Measurements from ENCODE around the gene TP53.

Gene TP53

DNA sequence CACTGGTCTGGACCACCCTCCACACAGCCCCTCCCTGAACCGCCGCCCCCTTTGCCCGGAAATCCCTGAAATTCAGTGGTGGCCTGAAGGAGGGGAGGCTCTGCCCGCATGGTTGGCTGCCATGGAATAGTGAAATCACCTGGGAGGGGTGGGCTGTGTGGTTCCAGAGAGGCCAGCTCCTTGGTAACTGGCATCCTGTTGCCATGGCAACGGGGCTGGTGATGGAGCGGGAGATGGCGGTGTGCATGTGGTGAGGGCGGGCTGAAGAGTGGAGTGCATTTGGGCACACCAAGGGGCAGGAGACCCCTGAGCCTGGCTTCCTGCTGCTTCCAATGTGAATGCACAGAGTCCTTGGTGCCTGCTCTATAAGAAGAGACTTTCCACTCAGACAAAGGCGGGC is 20.2 kb upstream of the TP53 start:
- DNase-seq (ENCODE audit: low spot score), result no peak
- FAIRE-seq, result no peak

DNA sequence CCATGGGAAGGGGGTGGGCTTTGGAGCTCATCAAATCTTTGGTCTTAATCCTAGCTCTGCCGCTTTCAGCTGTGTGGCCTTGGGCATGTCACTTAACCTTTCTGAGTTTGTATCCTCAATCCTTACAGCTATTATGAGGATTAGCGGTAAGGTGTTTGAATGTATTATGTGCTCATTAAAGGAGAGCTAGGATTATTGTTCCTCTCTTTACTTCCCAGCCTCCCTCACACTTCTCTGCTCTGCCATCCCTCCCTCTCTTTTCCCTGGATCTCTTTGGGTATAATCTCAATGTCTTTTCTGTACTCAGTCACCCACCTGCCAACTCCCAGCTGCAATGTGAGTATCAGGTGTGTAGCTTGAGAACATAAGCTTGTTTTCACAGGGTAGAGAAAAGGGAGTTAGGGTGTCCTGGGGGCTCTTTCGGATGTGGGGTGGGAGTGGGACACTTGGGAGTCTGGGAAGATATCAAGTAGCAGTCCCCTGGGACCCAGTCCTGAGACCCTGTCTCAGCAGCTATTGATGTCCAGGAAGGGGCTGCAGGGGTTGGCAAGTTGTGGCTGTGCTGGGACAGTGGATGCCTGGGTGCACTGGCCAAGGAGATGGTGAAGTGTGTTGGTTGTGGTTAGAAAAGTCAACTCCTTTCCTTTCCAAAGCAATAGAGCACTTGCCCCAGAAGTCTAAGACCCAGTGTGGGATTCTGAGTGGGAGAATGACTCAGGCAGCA is 19.5 kb upstream of the TP53 start:
- DNase-seq (ENCODE audit: low spot score) (no peak), FAIRE-seq (no peak)

DNA sequence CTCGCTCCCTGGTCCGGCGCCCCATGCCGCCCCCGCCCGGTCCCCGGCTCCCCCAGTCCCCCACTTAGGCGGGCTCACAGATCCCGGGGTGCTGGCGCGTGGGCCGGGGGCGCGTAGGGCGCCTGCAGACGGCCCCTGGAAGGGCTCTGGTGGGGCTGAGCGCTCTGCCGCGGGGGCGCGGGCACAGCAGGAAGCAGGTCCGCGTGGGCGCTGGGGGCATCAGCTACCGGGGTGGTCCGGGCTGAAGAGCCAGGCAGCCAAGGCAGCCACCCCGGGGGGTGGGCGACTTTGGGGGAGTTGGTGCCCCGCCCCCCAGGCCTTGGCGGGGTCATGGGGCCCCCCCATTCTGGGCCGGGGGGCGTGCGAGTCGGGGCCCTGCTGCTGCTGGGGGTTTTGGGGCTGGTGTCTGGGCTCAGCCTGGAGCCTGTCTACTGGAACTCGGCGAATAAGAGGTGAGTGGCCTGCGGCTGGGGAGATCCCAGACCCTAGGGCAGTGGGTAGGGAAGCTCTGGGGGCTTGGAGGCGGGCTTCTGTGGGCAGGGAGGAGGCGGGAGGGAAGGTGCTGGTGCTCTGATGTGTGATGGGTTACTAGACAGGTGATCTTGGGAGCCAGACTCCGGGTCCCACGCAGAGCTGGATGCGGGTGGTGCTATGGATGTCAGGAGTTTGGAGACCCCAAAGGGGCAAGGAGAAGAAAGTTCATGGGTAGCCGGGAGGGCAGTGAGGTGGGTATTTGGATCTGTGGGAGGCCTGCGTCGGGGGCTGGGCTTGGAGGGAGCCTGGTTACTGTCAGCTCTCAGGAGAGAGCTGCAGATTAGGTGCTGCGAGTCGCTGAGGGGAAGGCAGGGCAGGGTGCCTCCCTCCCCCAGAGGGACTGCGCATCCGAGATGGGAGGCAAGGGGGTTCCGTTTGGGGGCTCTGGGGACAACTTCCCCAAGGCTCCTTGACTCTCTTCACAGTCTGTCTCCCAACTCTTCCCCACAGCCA is 18.3 kb upstream of the TP53 start:
- no peak for DNase-seq (ENCODE audit: low spot score)
- FAIRE-seq, result no peak

DNA sequence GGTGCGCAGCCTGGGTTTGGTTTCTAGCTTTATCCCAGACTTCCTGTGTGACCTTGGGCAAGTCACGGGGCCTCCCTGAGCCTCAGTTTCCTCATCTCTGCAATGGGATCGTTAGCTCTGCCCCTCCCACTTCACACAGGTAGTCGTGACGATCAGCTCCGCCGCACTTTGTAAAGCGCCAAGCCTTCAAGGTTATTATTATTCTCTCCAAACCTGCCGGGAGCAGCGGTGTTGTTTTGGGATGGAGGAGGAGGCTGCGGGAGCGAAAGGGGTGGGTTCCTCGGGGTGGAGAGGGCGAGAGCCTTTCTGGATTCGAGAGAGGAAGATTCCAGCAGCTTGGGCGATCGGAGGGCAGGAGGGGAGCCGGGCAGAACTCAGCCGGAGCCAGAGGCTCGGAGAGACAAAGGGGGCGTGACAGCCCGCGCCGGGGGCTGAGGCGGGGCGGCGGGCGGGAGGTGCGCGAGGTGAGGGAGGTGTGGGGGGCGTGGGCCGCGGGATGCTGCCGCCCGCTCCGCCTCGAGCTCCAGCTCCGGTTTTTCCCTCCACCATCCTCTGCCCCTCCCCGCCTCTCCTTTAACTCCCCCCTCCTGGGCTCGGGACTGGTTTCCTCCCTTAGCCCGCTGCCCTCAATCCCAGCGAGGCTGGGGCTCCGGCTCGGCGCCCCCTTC is 17.4 kb upstream of the TP53 start, which contains the start of gene EFNB3:
Gene EFNB3 (plus strand): TSS at position 602 of the 668 bp plus-strand sequence. CDS start 397 bp downstream, outside the sequence.
- peak; percentile 57 for DNase-seq (ENCODE audit: low spot score)
- FAIRE-seq, result no peak

DNA sequence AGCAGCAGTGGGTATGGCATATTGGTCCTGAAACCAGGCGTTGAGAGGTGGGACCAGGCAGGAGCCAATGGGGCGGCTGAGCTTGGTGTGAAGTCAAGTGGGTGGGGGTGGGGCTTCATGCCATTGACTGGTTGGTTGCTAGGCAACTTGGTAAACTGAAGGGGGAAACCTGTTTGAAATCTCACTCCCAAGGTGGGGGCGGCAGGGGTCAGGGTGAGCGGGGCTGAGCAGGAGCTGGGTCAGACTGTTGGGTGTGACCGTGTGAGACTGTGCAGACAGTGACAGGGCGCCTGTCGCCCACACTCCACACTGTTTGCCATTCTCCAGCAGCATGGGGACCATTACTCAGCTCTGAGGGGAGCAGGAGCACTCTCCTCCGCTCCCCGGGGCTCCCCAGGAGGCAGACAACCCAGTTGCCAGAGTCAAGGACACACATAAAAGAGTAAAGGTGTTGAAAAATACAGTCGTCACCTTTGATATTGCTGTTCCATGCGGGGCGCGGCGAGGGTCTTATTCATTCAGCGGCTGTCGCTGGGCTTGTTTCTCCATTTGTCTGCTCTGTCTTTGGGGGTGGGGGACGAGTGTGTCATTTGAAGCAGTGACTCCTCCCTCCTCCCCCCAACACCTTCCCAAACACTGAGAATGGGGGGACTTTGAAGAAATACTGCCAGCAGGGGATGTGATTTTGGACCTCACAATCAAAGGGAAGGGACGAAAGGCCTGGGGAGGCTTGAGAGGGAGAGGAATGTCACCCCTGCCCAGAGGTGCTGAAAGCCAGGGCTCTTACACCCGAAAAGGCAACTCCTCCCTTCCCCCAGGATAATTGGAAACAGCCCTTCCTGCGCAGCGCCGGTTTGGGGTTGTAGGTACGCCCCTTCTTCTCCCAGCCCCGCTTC is 16.5 kb upstream of the TP53 start:
- FAIRE-seq (no peak), DNase-seq (ENCODE audit: low spot score) (no peak)

DNA sequence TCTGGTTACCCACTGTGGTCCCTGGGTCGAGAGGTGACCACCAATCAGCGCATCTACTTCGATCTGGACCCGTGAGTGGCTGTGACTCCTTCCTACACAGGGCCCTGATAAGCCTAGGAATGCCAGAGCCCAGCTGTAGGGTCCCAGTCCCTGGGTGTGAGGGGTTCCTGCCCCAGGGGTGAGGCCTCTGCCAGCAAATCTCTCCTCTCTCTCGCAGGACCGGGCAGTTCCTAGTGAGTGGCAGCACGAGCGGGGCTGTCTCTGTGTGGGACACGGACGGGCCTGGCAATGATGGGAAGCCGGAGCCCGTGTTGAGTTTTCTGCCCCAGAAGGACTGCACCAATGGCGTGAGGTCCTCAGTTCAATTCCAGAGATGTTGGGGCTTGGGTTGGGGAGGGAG is 15.5 kb upstream of the TP53 start:
- DNase-seq (ENCODE audit: low spot score) (no peak), FAIRE-seq (no peak)

DNA sequence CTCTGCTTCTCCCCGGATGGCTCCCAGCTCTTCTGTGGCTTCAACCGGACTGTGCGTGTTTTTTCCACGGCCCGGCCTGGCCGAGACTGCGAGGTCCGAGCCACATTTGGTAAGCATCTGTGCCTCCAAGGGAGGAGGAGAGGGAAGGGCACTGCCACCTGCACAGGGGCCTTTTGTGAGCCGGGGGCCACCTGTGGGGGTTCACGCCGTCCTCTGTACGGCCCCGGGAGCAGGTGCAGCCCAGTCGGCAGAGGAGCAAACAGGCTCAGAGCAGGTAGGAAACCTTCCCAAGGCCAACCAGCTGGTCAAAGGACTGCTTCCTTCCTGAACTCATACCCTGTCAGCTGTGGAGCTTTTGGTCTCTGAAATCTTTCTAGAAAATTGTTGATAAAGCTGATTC is 14.4 kb upstream of the TP53 start:
- no peak for DNase-seq (ENCODE audit: low spot score)
- FAIRE-seq, result no peak

DNA sequence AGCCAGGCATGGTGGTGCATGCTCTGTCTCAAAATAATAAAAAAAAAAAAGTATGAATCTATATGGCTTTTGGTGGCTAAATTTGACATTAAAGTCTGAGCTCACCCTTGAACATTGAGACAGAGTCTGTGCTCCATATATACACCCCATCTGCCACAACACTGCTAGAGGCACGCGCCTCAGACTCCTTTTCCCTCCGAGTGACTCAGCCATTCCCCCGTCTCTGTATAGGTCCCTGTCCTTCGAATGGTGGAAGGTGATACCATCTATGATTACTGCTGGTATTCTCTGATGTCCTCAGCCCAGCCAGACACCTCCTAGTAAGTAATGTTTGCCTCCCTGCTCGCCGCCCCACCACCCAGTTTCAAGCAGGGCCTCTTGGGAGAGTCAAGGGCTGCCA is 13.2 kb upstream of the TP53 start:
- no peak for FAIRE-seq
- DNase-seq (ENCODE audit: low spot score), result no peak

DNA sequence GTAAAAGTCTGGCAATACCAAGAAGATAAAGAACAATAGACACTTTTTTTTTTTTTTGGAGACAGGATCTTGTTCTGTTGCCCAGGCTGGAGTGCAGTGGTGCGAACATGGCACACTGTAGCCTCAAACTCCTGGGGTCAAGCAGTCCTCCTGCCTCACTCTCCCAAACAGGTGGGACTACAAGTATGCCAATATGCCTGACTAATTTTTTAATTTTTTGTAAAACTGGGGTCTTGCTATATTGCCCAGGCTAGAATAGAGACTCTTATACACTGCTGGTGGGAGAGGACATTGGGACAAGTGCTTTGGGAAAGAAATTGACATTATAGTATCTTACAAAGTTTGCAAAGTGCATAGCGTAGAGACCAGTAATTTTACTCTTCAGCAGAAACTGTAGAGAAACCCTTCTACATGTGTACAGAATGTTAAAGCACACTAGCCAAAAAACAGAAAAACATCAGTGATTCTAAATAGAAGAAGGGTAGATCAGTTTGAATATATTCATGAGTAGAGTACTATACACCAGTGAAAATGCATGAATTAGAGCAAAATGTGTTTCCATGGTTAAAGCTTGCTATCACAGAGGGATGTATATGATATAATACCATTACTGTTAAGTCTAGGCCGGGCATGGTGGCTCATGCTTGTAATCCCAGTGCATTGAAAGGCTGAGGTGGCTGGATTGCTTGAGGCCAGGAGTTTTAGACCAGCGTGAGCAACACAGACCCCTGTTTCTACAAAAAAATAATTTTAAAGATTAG is 10.7 kb upstream of the TP53 start:
- DNase-seq (ENCODE audit: low spot score) (no peak), FAIRE-seq (no peak)

DNA sequence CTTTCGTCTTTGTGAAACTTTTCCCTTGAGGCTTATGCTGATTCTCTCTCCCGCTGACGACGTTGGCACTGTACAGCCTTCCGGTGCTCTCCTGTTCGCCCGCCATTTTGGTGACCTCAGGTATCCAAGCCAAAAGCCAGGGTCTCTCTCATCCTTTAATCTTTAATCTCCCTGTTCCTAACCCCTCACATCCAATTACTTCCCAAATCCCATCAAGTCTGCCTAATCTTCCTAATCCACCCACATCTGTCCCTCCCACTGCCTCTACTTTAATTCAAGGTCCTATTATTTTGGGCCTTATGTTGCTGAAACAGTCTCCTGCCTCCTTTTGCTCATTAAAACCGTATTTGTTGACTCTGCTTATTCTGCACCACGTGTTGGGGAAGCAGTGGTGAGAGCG is 8.3 kb upstream of the TP53 start:
- no peak for FAIRE-seq

DNA sequence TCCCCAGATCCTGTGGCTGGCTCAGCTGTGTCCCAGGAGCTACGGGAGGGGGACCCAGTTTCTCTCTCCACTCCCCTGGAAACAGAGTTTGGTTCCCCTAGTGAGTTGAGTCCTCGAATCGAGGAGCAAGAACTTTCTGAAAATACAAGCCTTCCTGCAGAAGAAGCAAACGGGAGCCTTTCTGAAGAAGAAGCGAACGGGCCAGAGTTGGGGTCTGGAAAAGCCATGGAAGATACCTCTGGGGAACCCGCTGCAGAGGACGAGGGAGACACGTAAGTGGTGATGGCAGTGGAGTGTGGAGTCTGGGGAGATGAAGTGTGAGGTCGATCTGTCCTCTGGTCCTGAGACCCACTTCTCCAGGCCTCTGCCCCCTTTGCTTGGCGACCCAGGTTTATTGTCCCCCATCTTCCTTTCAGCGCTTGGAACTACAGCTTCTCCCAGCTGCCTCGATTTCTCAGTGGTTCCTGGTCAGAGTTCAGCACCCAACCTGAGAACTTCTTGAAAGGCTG is 1.6 kb upstream of the TP53 start:
- FAIRE-seq, result no peak
- no peak for DNase-seq (ENCODE audit: low spot score)

More for the DNA sequence above, 8.3 kb upstream of the TP53 start:
- no peak for DNase-seq (ENCODE audit: low spot score)

DNA sequence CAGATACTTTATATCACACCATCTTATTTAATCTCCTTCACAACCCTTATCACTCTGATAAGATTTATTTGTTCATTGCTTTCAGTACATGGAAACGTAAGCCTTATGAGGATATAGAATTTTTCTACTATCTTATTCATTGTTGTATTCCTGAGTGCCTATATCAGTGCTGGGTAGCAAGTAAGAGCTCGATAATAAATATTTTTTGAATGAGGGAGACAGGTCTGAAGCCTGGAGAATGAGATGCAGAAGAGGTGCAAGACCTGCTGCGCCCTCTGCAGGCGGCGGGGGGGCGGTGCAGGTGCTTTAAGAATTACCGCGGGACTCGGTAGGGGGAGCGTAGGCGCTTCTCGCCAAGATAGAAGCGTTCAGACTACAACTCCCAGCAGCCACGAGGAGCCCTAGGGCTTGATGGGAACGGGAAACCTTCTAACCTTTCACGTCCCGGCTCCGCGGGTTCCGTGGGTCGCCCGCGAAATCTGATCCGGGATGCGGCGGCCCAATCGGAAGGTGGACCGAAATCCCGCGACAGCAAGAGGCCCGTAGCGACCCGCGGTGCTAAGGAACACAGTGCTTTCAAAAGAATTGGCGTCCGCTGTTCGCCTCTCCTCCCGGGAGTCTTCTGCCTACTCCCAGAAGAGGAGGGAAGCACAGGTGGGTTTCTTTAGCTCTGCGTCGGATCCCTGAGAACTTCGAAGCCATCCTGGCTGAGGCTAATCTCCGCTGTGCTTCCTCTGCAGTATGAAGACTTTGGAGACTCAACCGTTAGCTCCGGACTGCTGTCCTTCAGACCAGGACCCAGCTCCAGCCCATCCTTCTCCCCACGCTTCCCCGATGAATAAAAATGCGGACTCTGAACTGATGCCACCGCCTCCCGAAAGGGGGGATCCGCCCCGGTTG is 868 bp upstream of the TP53 start, which contains the start of gene WRAP53:
Gene WRAP53 (plus strand): TSS at position 570 of the 900 bp plus-strand sequence. CDS start 172 bp downstream, at position 742.
- peak; percentile 92 for DNase-seq (ENCODE audit: low spot score)
- FAIRE-seq, result no peak

DNA sequence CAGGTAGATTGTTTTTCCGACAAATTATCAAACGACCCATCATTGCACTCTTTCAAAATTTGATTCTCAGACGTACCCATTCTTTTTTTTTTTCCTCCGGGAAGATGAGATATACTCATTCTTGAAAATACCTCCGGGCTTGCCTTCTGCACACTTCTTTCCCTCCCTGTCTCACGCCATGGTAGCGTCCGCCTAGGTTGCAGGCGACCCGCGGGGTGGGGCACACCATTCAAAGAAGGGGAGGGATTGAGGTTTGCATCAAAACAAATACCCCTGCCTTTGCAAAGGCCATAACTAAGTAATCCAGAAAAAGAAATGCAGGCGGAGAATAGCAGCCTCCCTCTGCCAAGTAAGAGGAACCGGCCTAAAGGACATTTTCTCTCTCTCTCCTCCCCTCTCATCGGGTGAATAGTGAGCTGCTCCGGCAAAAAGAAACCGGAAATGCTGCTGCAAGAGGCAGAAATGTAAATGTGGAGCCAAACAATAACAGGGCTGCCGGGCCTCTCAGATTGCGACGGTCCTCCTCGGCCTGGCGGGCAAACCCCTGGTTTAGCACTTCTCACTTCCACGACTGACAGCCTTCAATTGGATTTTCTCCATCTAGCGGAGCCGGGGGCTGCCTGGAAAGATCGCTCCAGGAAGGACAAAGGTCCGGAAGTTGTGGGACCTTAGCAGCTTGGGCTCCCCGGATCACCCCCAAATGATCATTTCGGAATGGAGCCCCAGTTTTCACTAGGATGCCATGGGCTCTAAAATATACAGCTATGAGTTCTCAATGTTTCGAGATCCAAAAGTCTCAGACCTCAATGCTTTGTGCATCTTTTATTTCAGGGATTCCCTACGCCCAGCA is 843 bp downstream of the TP53 start:
- FAIRE-seq (no peak), DNase-seq (ENCODE audit: low spot score) (peak; percentile 61)

DNA sequence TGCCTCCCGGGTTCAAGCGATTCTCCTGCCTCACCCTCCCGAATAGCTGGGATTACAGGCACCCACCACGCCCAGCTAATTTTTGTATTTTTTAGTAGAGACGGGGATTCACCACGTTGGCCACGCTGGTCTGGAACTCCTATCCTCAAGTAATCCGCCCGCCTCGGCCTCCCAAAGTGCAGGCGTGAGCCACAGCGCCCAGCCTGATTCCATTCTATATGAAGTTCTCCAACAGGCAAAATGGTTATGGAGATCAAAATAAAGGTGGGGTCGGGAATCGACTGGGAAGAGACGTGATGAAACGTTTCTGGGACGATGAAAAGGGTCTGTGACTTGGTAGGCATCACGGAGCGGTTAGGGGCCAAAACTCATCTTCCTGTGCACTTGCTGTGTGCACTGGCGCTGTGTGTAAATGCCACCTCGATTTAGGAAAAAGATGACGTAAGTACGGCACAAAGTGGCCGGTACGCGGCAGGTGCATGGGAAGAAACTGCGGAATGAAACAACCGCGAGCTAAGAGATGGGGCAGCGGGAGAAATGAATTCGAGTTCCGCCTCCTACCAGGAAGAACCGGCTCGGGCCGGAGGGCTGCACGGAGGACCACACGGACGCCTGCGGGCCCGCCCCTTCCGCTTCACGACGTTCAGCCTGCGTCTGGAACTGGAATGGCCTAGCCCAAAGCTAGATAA is 1.6 kb downstream of the TP53 start:
- DNase-seq (ENCODE audit: low spot score), result peak; percentile 83
- no peak for FAIRE-seq

DNA sequence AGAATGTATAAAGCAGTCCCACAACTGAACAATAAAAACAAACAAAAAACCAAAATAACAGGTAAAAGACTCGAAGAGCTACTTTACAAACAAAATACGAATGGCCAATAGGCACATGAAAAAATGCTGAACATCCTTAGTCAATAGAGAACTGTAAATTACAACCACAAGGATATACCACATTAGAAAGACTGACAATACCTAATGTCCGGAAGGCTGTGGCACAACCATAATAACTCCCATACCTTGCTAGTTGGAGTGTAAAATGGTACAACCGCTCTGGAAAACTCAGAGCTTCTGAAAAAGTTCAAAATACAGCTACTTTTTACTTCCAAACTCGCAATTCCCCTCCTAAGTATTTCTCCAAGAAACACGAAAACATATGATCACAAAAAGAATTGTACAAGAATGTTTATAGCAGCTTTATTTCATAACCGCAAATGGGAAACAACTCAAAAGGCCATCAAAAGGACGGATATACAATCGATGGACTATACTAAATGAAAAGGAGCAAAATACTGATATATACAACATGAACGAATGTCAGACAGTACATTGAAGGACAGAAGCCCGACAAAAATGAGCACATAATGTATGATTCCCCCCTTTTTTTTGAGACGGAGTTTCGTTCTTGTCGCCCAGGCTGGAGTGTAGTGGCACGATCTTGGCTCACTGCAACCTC is 2.3 kb downstream of the TP53 start:
- DNase-seq (ENCODE audit: low spot score) (no peak), FAIRE-seq (no peak)

DNA sequence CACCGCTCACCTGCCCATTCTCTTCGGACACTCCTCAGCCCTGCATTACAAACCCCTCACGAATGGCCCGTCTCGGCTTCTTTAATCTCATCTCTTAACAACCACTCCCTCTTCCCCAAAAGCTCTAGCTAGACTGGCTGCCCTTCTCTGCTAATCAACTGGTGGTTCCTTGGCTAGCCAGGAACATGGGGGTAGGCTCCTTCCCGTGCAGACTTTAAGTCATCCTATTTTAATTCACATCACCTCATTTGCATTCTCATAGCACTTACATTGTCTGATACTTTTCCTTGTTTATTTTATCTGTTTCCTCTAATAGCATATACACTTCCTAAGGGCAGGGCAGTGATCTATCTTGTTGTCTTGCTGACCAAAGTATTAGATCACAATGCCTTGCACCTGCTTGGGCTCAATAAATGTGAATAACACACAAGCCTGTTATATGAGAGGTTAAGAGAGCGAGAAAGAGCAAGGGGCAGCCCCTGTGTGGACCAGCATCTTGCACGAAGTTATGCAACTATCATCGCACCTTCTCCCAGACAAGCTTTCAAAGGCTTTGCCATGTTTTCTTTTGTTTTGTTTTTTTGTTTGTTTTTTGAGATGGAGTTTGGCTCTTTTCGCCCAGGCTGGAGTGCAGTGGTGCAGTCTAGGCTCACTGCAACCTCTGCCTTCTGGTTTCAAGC is 9.8 kb downstream of the TP53 start:
- no peak for DNase-seq (ENCODE audit: low spot score)
- no peak for FAIRE-seq
